HCT116 (cell line): ENCODE measurements around the gene PDE6C. TPM values are rescaled to one million over a fixed set of nuclear protein-coding genes. Genes with fewer than 3 reads are reported as not detected.

Source experiments
- ATAC-seq: fragments of 200-7000 bp; cut with Tn5 transposase; 2 replicates; pipeline ENCODE4 v1.9.1; 2020; ENCODE audit warnings: mild to moderate bottlenecking, moderate library complexity
- BruUV-seq: library from RNA; stranded (reverse); fragments of 400-500 nt; replicated peaks from 2 replicates; lab custom pipeline; 2021; lab: Mats Ljungman, UMichigan
- CTCF ChIA-PET: fragments of 300-600 bp; sonication (Branson Sonifier 250); formaldehyde crosslinking; loops from one replicate; lab custom pipeline; 2021; ENCODE audit warnings: antibody characterized with exemption; lab: Charles Lee
- POLR2A ChIA-PET: fragments of 300-600, 350-600 bp; sonication (Branson Sonifier 250); formaldehyde crosslinking; loops from one replicate; lab custom pipeline; 2021; ENCODE audit warnings: antibody characterized with exemption; lab: Charles Lee
- RAD21 ChIA-PET, 2 experiments: fragments of 300-600 bp; sonication (Branson Sonifier 250); formaldehyde crosslinking; loops; one replicate each; lab custom pipeline; 2023; ENCODE audit warnings: low total read pairs in 2 of 2; ENCODE audit not compliant: uncharacterized antibody in 2 of 2, unreplicated experiment in 2 of 2, low non-redundant PET in 1 of 2; lab: Charles Lee
- DNase-seq: peaks from one replicate; pipeline ENCODE4 v3.0.0-alpha.2; 2010; ENCODE audit warnings: low read depth, low spot score
- H2AFZ ChIP-seq: fragments of 200-600 bp; shearing (Covaris generic), sonication (generic); 2 replicates; pipeline ENCODE4 v1.6.1; 2017; ENCODE audit warnings: low read depth, mixed run types, mixed read lengths, antibody characterized with exemption, low read length; ENCODE audit not compliant: poor library complexity, severe bottlenecking
- H3K27ac ChIP-seq: 2 replicates; pipeline ENCODE4 v1.5.1; 2012; ENCODE audit warnings: low read depth, low read length
- H3K27me3 ChIP-seq: fragments of 200-600 bp; sonication (generic); 2 replicates; pipeline ENCODE4 v1.6.1; 2016; ENCODE audit warnings: mixed run types, low read length, mixed read lengths; ENCODE audit not compliant: insufficient read depth
- H3K36me3 ChIP-seq, 2 experiments: fragments of 200-500 bp in 1 of 2; fragments of 200-600 bp in 1 of 2; sonication (Bioruptor generic) in 1 of 2; sonication (generic) in 1 of 2; 2 replicates each; pipeline versions ENCODE4 v1.5.1 to v1.6.1; 2014 to 2016; ENCODE audit warnings: low read length in 2 of 2, inconsistent platforms in 1 of 2, mixed read lengths in 1 of 2, mixed run types in 1 of 2; ENCODE audit not compliant: insufficient read depth in 2 of 2, control insufficient read depth in 1 of 2
- H3K4me1 ChIP-seq, 2 experiments: fragments of 200-600 bp in 1 of 2; sonication (generic) in 1 of 2; 2 replicates each; pipeline versions ENCODE4 v1.5.1 to v1.6.1; 2012 to 2017; ENCODE audit warnings: low read length in 2 of 2, inconsistent platforms in 1 of 2, mild to moderate bottlenecking in 1 of 2, mixed read lengths in 1 of 2, mixed run types in 1 of 2, moderate library complexity in 1 of 2; ENCODE audit not compliant: insufficient read depth in 2 of 2, control insufficient read depth in 1 of 2
- H3K4me2 ChIP-seq: fragments of 200-600 bp; sonication (generic); 2 replicates; pipeline ENCODE4 v1.6.1; 2017; ENCODE audit warnings: mixed run types, low read length, mixed read lengths
- H3K4me3 ChIP-seq, 2 experiments: fragments of 200-600 bp in 1 of 2; sonication (generic) in 1 of 2; replicated peaks in 1 of 2; 2 replicates each; pipeline ENCODE4 v1.5.1; 2011 to 2016; ENCODE audit warnings: low read length in 2 of 2, control low read depth in 1 of 2, low read depth in 1 of 2, mild to moderate bottlenecking in 1 of 2, mixed read lengths in 1 of 2, mixed run types in 1 of 2
- H3K79me2 ChIP-seq: fragments of 200-600 bp; sonication (generic); 2 replicates; pipeline ENCODE4 v1.6.1; 2017; ENCODE audit warnings: mild to moderate bottlenecking, mixed run types, low read length, moderate library complexity, mixed read lengths; ENCODE audit not compliant: insufficient read depth
- H3K9ac ChIP-seq: fragments of 200-600 bp; sonication (generic); 2 replicates; pipeline ENCODE4 v1.6.1; 2016; ENCODE audit warnings: low read length, mixed read lengths
- H3K9me2 ChIP-seq: fragments of 200-600 bp; sonication (generic), shearing (Covaris generic); 2 replicates; pipeline ENCODE4 v1.6.1; 2017; ENCODE audit warnings: mixed run types, mild to moderate bottlenecking, moderate library complexity; ENCODE audit not compliant: insufficient read depth
- H3K9me3 ChIP-seq, 2 experiments: fragments of 200-500 bp in 1 of 2; fragments of 200-600 bp in 1 of 2; sonication (Bioruptor generic) in 1 of 2; sonication (generic) in 1 of 2; 2 replicates each; pipeline ENCODE4 v1.6.1; 2014 to 2017; ENCODE audit warnings: low read length in 2 of 2, mixed read lengths in 2 of 2, inconsistent platforms in 1 of 2, low read depth in 1 of 2, mild to moderate bottlenecking in 1 of 2, mixed run types in 1 of 2, moderate library complexity in 1 of 2; ENCODE audit not compliant: control insufficient read depth in 1 of 2, insufficient read depth in 1 of 2
- H4K20me1 ChIP-seq: fragments of 200-600 bp; sonication (generic), shearing (Covaris generic); 2 replicates; pipeline ENCODE4 v1.6.1; 2017; ENCODE audit warnings: mixed run types, mild to moderate bottlenecking, moderate library complexity; ENCODE audit not compliant: insufficient read depth
- CBX3 ChIP-seq: IDR thresholded peaks from 2 replicates; pipeline ENCODE4 v1.6.1; 2012; ENCODE audit warnings: low read depth
- CEBPB ChIP-seq: IDR thresholded peaks from 2 replicates; pipeline ENCODE4 v1.6.1; 2012; ENCODE audit warnings: low read depth
- EGR1 ChIP-seq: IDR thresholded peaks from 2 replicates; pipeline ENCODE4 v1.6.1; 2012; ENCODE audit warnings: low read depth
- ELF1 ChIP-seq: IDR thresholded peaks from 2 replicates; pipeline ENCODE4 v1.6.1; 2012; ENCODE audit warnings: low read depth, borderline replicate concordance
- EZH2 ChIP-seq: fragments of 200-600 bp; sonication (generic); IDR thresholded peaks from 2 replicates; pipeline ENCODE4 v1.6.1; 2017; ENCODE audit warnings: antibody characterized with exemption, mixed run types
- EZH2phosphoT487 ChIP-seq: fragments of 200-600 bp; IDR thresholded peaks from 2 replicates; pipeline ENCODE4 v1.6.1; 2018; ENCODE audit warnings: antibody characterized with exemption, borderline replicate concordance
- FOSL1 ChIP-seq: IDR thresholded peaks from 2 replicates; pipeline ENCODE4 v1.6.1; 2012; ENCODE audit warnings: low read depth
- POLR2A ChIP-seq: IDR thresholded peaks from 2 replicates; pipeline ENCODE4 v1.7.0; 2011; ENCODE audit warnings: borderline replicate concordance; ENCODE audit not compliant: insufficient read depth, insufficient read length; ENCODE audit errors: extremely low read depth
- POLR2AphosphoS5 ChIP-seq: IDR thresholded peaks from 2 replicates; pipeline ENCODE4 v1.6.1; 2011; ENCODE audit warnings: mild to moderate bottlenecking, low read depth, low read length, moderate library complexity
- RAD21 ChIP-seq: IDR thresholded peaks from 2 replicates; pipeline ENCODE4 v1.6.1; 2012; ENCODE audit warnings: low read depth, mild to moderate bottlenecking
- SIN3A ChIP-seq: IDR thresholded peaks from 2 replicates; pipeline ENCODE4 v1.6.1; 2012; ENCODE audit warnings: low read depth
- SP1 ChIP-seq: IDR thresholded peaks from 2 replicates; pipeline ENCODE4 v1.6.1; 2012; ENCODE audit warnings: low read depth
- TCF7L2 ChIP-seq: IDR thresholded peaks from 2 replicates; pipeline ENCODE4 v1.7.0; 2011; ENCODE audit warnings: borderline replicate concordance, inconsistent platforms; ENCODE audit not compliant: insufficient read depth, insufficient read length; ENCODE audit errors: extremely low read depth
- YY1 ChIP-seq: IDR thresholded peaks from 2 replicates; pipeline ENCODE4 v1.6.1; 2011; ENCODE audit warnings: low read length, low read depth, moderate library complexity, mild to moderate bottlenecking; ENCODE audit not compliant: insufficient replicate concordance; ENCODE audit errors: extremely low read depth
- ZFX ChIP-seq: fragments of 450-650 bp; IDR thresholded peaks from 2 replicates; pipeline ENCODE4 v1.6.1; 2017
- intact Hi-C: fragments of 100-400 bp; cut with micrococcal nuclease; formaldehyde crosslinking; loops from 2 replicates; pipeline ENCODE4 v1.10.0; 2022
- total RNA-seq: library from RNA; stranded (reverse); gene quantifications from one replicate; pipeline ENCODE4 v1.2.1, GENCODE V29; 2021; ENCODE audit not compliant: unreplicated experiment
- TF ChIP-seq, protein P1 (sequence below), 3 experiments: fragments of 200-600 bp in 1 of 3; sonication (generic) in 1 of 3; IDR thresholded peaks in 2 of 3; conservative IDR thresholded peaks in 1 of 3; 2 replicates each; pipeline ENCODE4 v1.5.1; 2012 to 2017; ENCODE audit warnings: low read depth in 2 of 3, low read length in 2 of 3, antibody characterized with exemption in 1 of 3, borderline replicate concordance in 1 of 3, control low read depth in 1 of 3, mild to moderate bottlenecking in 1 of 3, mixed read lengths in 1 of 3, mixed run types in 1 of 3, moderate library complexity in 1 of 3; ENCODE audit not compliant: insufficient read depth in 1 of 3
- TF ChIP-seq, protein P2 (sequence below): IDR thresholded peaks from 2 replicates; pipeline ENCODE4 v1.6.1; 2012
- TF ChIP-seq, protein P3 (sequence below): IDR thresholded peaks from 2 replicates; pipeline ENCODE4 v1.6.1; 2012
- TF ChIP-seq, protein P4 (sequence below): IDR thresholded peaks from 2 replicates; pipeline ENCODE4 v1.6.1; 2011; ENCODE audit warnings: mild to moderate bottlenecking, low read length, moderate library complexity; ENCODE audit not compliant: insufficient replicate concordance; ENCODE audit errors: extremely low read depth

Gene PDE6C
- total RNA-seq, 1 experiment from 2014 or later, result not detected

DNA sequence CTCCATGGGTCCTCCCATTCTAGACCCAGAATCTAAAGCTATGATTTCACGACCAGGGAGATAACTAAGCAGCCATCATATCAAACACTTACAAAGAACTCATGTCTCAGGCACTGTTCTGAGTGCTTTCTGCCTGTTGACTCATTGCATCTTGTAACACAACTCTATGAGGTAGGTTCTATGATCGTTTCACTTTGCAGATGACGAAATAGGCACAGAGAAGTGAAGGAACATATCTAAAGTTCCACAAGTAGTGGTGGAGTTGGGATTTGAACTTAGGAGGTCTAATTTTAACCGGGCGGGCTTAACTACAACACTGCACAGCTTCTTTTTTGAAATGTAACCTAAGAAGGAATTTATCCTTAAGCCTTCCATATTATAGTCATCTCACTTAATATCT, 14.2 kb upstream of the PDE6C start:
- intact Hi-C loops, result no loop called here
- RAD21 ChIA-PET, result no interaction called here
- no peak for DNase-seq

More for the DNA sequence above, 14.2 kb upstream of the PDE6C start:
- H3K9me2 ChIP-seq, result no peaks in the 10 kb centered on the region
- no peaks in the 10 kb centered on the region for H3K27me3 ChIP-seq
- no peak for ATAC-seq
- POLR2A ChIA-PET, result no interaction called here
- no peaks in the 10 kb centered on the region for H3K4me1 ChIP-seq
- H3K36me3 ChIP-seq, result no peaks in the 10 kb centered on the region
- H4K20me1 ChIP-seq, result no peaks in the 10 kb centered on the region
- no peak overlapping the region for H3K4me2 ChIP-seq
- no peaks in the 10 kb centered on the region for H3K79me2 ChIP-seq
- no peak overlapping the region for H3K4me3 ChIP-seq
- no peak for TF ChIP-seq EZH2phosphoT487
- TF ChIP-seq TCF7L2, result no peak
- TF ChIP-seq CEBPB, result no peak
- TF ChIP-seq FOSL1, result no peak
- TF ChIP-seq, protein P1, sequence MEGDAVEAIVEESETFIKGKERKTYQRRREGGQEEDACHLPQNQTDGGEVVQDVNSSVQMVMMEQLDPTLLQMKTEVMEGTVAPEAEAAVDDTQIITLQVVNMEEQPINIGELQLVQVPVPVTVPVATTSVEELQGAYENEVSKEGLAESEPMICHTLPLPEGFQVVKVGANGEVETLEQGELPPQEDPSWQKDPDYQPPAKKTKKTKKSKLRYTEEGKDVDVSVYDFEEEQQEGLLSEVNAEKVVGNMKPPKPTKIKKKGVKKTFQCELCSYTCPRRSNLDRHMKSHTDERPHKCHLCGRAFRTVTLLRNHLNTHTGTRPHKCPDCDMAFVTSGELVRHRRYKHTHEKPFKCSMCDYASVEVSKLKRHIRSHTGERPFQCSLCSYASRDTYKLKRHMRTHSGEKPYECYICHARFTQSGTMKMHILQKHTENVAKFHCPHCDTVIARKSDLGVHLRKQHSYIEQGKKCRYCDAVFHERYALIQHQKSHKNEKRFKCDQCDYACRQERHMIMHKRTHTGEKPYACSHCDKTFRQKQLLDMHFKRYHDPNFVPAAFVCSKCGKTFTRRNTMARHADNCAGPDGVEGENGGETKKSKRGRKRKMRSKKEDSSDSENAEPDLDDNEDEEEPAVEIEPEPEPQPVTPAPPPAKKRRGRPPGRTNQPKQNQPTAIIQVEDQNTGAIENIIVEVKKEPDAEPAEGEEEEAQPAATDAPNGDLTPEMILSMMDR (IDR thresholded peaks at IDR 0.05 in 2 of 3, conservative IDR thresholded peaks at IDR 0.05 in 1 of 3; ENCODE audit: borderline replicate concordance in 1 of 3, insufficient read depth in 1 of 3, low read depth in 2 of 3, low read length in 2 of 3), result no peak
- no peak for TF ChIP-seq ELF1
- no peak for TF ChIP-seq CBX3
- TF ChIP-seq EZH2, result no peak
- no peak for TF ChIP-seq YY1
- TF ChIP-seq SIN3A, result no peak
- TF ChIP-seq, protein P2, sequence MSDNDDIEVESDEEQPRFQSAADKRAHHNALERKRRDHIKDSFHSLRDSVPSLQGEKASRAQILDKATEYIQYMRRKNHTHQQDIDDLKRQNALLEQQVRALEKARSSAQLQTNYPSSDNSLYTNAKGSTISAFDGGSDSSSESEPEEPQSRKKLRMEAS, result no peak
- TF ChIP-seq EGR1, result no peak
- TF ChIP-seq SP1, result no peak
- TF ChIP-seq, protein P3, sequence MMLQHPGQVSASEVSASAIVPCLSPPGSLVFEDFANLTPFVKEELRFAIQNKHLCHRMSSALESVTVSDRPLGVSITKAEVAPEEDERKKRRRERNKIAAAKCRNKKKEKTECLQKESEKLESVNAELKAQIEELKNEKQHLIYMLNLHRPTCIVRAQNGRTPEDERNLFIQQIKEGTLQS, result no peak
- TF ChIP-seq ZFX, result no peak
- no peak for TF ChIP-seq POLR2AphosphoS5
- TF ChIP-seq, protein P4, sequence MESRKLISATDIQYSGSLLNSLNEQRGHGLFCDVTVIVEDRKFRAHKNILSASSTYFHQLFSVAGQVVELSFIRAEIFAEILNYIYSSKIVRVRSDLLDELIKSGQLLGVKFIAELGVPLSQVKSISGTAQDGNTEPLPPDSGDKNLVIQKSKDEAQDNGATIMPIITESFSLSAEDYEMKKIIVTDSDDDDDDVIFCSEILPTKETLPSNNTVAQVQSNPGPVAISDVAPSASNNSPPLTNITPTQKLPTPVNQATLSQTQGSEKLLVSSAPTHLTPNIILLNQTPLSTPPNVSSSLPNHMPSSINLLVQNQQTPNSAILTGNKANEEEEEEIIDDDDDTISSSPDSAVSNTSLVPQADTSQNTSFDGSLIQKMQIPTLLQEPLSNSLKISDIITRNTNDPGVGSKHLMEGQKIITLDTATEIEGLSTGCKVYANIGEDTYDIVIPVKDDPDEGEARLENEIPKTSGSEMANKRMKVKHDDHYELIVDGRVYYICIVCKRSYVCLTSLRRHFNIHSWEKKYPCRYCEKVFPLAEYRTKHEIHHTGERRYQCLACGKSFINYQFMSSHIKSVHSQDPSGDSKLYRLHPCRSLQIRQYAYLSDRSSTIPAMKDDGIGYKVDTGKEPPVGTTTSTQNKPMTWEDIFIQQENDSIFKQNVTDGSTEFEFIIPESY, result no peak
- TF ChIP-seq POLR2A, result no peak
- TF ChIP-seq RAD21, result no peak
- no peaks in the 10 kb centered on the region for H3K9me3 ChIP-seq
- no TSS peak for BruUV-seq
- H3K27ac ChIP-seq, result no peak overlapping the region
- no peak overlapping the region for H2AFZ ChIP-seq
- CTCF ChIA-PET, result no interaction called here
- H3K9ac ChIP-seq, result no peak overlapping the region
